Prostate gland (tissue), 2 donors: ENCODE results near the gene NDUFB2.

ENCODE experiments used
- CTCF ChIP-seq, 4 experiments: fragments of 200-600 bp in 2 of 4; fragments of 450-650 bp in 2 of 4; sonication (generic) in 2 of 4; IDR thresholded peaks; 1 replicate in 3 of 4; 2 replicates in 1 of 4; pipeline ENCODE4 v1.5.1; 2016 to 2019; ENCODE audit warnings: antibody characterized with exemption in 4 of 4, mild to moderate bottlenecking in 2 of 4, moderate library complexity in 2 of 4
- POLR2A ChIP-seq: fragments of 450-650 bp; IDR thresholded peaks from one replicate; pipeline ENCODE4 v1.6.1; 2016; ENCODE audit warnings: antibody characterized with exemption, mild to moderate bottlenecking

- TF ChIP-seq POLR2A = no peak
- TF ChIP-seq CTCF (IDR thresholded peaks at IDR 0.05) = no peak
Measured at GRCh38 chr7:140714331-140715040, 18.0 kb downstream of the NDUFB2 start.
